ENCODE results near the gene PNPO.

DNA sequence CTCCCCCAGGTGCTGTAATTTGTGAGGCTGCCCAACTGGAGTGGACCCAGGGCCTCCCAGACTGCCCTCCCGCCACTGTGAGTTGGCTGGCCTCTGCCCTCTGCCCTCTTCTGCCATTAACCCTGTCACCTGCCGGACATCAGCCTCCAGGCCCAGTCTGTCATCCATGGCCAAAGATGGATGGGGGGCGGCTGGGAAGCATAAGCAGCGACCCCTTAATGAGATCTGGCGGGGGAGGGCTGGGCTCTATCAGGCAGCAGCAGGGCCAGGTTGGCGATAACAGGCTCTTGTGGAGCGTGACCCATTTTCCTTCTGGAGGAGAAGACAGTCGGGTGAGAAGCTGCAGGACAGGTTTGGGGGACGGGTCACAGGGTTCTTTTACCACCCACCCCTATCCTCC, 54.8 kb downstream of the PNPO start:
- TF ChIP-seq EZH2 (IDR thresholded peaks at IDR 0.05; ENCODE audit: low read length), result no peak
- TF ChIP-seq, protein P1, sequence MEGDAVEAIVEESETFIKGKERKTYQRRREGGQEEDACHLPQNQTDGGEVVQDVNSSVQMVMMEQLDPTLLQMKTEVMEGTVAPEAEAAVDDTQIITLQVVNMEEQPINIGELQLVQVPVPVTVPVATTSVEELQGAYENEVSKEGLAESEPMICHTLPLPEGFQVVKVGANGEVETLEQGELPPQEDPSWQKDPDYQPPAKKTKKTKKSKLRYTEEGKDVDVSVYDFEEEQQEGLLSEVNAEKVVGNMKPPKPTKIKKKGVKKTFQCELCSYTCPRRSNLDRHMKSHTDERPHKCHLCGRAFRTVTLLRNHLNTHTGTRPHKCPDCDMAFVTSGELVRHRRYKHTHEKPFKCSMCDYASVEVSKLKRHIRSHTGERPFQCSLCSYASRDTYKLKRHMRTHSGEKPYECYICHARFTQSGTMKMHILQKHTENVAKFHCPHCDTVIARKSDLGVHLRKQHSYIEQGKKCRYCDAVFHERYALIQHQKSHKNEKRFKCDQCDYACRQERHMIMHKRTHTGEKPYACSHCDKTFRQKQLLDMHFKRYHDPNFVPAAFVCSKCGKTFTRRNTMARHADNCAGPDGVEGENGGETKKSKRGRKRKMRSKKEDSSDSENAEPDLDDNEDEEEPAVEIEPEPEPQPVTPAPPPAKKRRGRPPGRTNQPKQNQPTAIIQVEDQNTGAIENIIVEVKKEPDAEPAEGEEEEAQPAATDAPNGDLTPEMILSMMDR (optimal IDR thresholded peaks at IDR 0.05 in 1 of 3, IDR thresholded peaks at IDR 0.05 in 1 of 3, conservative IDR thresholded peaks at IDR 0.05 in 1 of 3; ENCODE audit: extremely low read depth in 1 of 3, insufficient read depth in 2 of 3, low read length in 3 of 3), result no peak

Data from keratinocyte (primary cell).